Heart left ventricle (tissue), 16 donors: ENCODE results near the gene SCYGR4. TPM values are rescaled to one million over a fixed set of nuclear protein-coding genes. Genes with fewer than 3 reads are reported as not detected.

ENCODE experiments used
- ATAC-seq, 4 donors: fragments of 200-7000 bp; cut with Tn5 transposase; one replicate each; pipeline ENCODE4 v1.9.1; 2020 to 2022; ENCODE audit warnings: moderate library complexity in 4 of 4, mild to moderate bottlenecking in 3 of 4, moderate number of reproducible peaks in 1 of 4
- DNase-seq, 5 donors: peaks; one replicate each; pipeline ENCODE4 v3.0.0-alpha.2; 2020
- H3K27ac ChIP-seq, 12 donors: fragments of 200-600 bp; sonication (generic) in 4 of 12; one replicate each; pipeline versions ENCODE4 v1.5.0 to v1.8.0; 2016 to 2022; ENCODE audit warnings: mild to moderate bottlenecking in 2 of 12
- H3K27me3 ChIP-seq, 9 donors: fragments of 200-600 bp; sonication (generic) in 2 of 9; one replicate each; pipeline versions ENCODE4 v1.5.1 to v1.8.0; 2016 to 2022; ENCODE audit warnings: mild to moderate bottlenecking in 3 of 9
- H3K36me3 ChIP-seq, 9 donors: fragments of 200-600 bp; sonication (generic) in 2 of 9; one replicate each; pipeline versions ENCODE4 v1.5.0 to v1.8.0; 2018 to 2022; ENCODE audit warnings: mild to moderate bottlenecking in 2 of 9
- H3K4me1 ChIP-seq, 12 donors: fragments of 200-600 bp; sonication (generic) in 4 of 12; one replicate each; pipeline versions ENCODE4 v1.5.0 to v1.8.0; 2016 to 2022; ENCODE audit warnings: mild to moderate bottlenecking in 3 of 12
- H3K4me3 ChIP-seq, 12 donors: fragments of 200-600 bp; sonication (generic) in 4 of 12; one replicate each; pipeline versions ENCODE4 v1.5.0 to v1.8.0; 2017 to 2022; ENCODE audit warnings: mild to moderate bottlenecking in 9 of 12, moderate library complexity in 4 of 12
- H3K9me3 ChIP-seq, 12 donors: fragments of 200-600 bp; sonication (generic) in 4 of 12; one replicate each; pipeline versions ENCODE4 v1.5.0 to v1.8.0; 2016 to 2022; ENCODE audit warnings: mild to moderate bottlenecking in 1 of 12
- POLR2A ChIP-seq, 2 donors: fragments of 450-650 bp; IDR thresholded peaks; one replicate each; pipeline ENCODE4 v1.6.1; 2017; ENCODE audit warnings: antibody characterized with exemption in 2 of 2, mild to moderate bottlenecking in 2 of 2, moderate library complexity in 2 of 2
- WGBS, 4 donors: extraction: QIAGEN DNeasy Blood & Tissue Kit in 2 of 4; methylation state at CpG; one replicate each; pipeline versions ENCODE4 v1.1.5 to v1.1.7; 2013 to 2018; 5-methylcytosine and 5-hydroxymethylcytosine counted together
- intact Hi-C, 10 donors: fragments of 100-400 bp; cut with DNase I; formaldehyde crosslinking; loops; one replicate each; pipeline versions ENCODE4 v1.11.1 to v1.14.2; 2022
- polyA plus RNA-seq, 2 donors: library from polyadenylated mRNA; stranded (reverse); fragments of 200-250 nt; gene quantifications; one replicate each; pipeline ENCODE4 v1.2.3, GENCODE V29; 2013
- total RNA-seq, 9 donors: library from RNA; depleted of rRNA in 2 of 9; stranded (reverse); fragments of >200 nt in 2 of 9; fragmentation: NEBNext Ultra II Directional in 3 of 9; extraction: Animal tissue kit (Norgen Biotek cat#: 25700) in 3 of 9; gene quantifications; one replicate each; pipeline versions ENCODE4 v1.1.0 to v1.2.4, GENCODE V29; 2016 to 2023
- TF ChIP-seq, protein P1 (sequence below), 12 donors: fragments of 200-600 bp; sonication (generic) in 4 of 12; IDR thresholded peaks; one replicate each; pipeline versions ENCODE4 v1.5.0 to v1.8.0; 2018 to 2022; ENCODE audit warnings: antibody characterized with exemption in 12 of 12, mild to moderate bottlenecking in 5 of 12
- donor health status: ischemic (EF 13 %, LVEDD 7.1; RV severe dilation, severe dysfunction).
- donor health status: healthy with polysubstance abuse.
- donor health status: DM: no; HTN: yes; CAD: no.
- donor health status: DM: no; HTN: no; CAD: no.
- donor health status: ischemic (EF 25% LVEDD 6.9; RV normal size, moderate dysfunction).
- donor health status: ischemic (EF 25% LVEDD 5.7; RV mildly dilated, moderate dysfunction).
- donor health status: healthy.
- donor health status: DM: yes; HTN: yes; CAD: no.
- donor health status: ischemic (EF 35%, LVEDD 5.7; RV mildly dilated, moderate dysfunction).
- donor health status: nonischemic (EF 11% LVEDD 7.7; RV severe dilation, severe dysfunction).
- donor health status: DM: yes; HTN: yes; CAD: no.
- donor health status: PGD.
- donor health status: ischemic (EF 29% LVEDD 5.4; RV normal size, mild dysfunction).
- donor health status: nonischemic (EF 23%, LVEDD 6.1; RV moderate dilation, normal function).

Gene SCYGR4
- total and polyA plus RNA-seq, 11 donors: not detected

DNA sequence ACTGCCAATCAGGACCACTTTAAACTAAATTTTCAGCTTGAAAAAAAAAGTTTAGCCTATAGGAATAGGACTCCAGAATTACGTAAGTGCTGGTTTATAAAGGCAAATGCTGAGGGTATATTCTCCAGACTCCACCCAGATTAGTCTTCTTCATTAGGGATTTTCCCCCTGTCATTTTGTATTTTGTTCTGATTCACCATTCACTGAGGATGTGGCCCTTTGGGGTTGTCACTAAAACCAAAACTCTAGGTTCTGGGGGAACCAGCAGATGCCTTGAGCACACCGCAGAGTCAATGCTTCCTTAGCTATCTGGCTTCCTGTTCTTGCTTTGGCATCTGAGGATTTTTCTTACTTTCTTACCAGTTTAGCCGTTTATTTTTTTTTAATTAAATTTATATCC is 10.5 kb downstream of the SCYGR4 start:
- WGBS, 4 donors: 74 to 88% (median 86%) methylated on average over 3 of the region's 3 CpGs
- ATAC-seq: no peak
- no peak overlapping the region for H3K27ac ChIP-seq

DNA sequence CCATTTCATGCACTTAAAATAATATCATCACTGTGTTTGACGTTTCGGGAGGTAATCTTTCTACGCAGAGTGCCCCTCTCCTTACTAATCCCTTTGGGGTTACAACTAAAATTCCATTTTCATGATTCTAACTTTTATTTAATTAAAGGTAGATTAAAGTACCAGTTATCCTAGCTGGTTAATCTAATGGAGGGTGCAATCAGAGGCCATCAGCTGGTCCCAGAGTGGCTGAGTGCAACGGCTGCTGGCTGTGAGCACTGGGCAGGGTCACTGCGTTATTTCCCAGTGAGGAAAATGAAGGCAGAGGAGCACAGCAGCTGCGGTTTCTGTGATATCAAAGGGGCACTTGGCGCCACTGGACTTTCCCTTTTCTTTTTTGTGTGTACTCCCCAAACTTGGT is 12.1 kb downstream of the SCYGR4 start:
- no peak for ATAC-seq
- 64 to 72% (median 70%) methylated on average over 7 of the region's 7 CpGs for WGBS, 4 donors
- Histone ChIP-seq H3K27ac (no peak overlapping the region), H3K4me1 (no peaks in the 10 kb centered on the region), H3K9me3 (no peaks in the 10 kb centered on the region), H3K27me3 (peaks cover 0 to 19% (median 0%) of the 10 kb centered on the region in 9 donors), H3K4me3 (no peak overlapping the region), H3K36me3 (no peaks in the 10 kb centered on the region)
- DNase-seq: no peak
- intact Hi-C loops: no loop called here
- TF ChIP-seq, protein P1, sequence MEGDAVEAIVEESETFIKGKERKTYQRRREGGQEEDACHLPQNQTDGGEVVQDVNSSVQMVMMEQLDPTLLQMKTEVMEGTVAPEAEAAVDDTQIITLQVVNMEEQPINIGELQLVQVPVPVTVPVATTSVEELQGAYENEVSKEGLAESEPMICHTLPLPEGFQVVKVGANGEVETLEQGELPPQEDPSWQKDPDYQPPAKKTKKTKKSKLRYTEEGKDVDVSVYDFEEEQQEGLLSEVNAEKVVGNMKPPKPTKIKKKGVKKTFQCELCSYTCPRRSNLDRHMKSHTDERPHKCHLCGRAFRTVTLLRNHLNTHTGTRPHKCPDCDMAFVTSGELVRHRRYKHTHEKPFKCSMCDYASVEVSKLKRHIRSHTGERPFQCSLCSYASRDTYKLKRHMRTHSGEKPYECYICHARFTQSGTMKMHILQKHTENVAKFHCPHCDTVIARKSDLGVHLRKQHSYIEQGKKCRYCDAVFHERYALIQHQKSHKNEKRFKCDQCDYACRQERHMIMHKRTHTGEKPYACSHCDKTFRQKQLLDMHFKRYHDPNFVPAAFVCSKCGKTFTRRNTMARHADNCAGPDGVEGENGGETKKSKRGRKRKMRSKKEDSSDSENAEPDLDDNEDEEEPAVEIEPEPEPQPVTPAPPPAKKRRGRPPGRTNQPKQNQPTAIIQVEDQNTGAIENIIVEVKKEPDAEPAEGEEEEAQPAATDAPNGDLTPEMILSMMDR (IDR thresholded peaks at IDR 0.05): no peak
- TF ChIP-seq POLR2A (IDR thresholded peaks at IDR 0.05): no peak

More for the DNA sequence above, 10.5 kb downstream of the SCYGR4 start:
- intact Hi-C loops: no loop called here
- TF ChIP-seq, protein P1 (IDR thresholded peaks at IDR 0.05): no peak
- no peak for TF ChIP-seq POLR2A (IDR thresholded peaks at IDR 0.05)
- no peak for DNase-seq
- H3K36me3 ChIP-seq: no peaks in the 10 kb centered on the region
- H3K9me3 ChIP-seq: peaks cover 0 to 5% (median 0%) of the 10 kb centered on the region in 12 donors
- no peak overlapping the region for H3K4me3 ChIP-seq
- H3K4me1 ChIP-seq: no peaks in the 10 kb centered on the region
- H3K27me3 ChIP-seq: peaks cover 0 to 18% (median 0%) of the 10 kb centered on the region in 9 donors

DNA sequence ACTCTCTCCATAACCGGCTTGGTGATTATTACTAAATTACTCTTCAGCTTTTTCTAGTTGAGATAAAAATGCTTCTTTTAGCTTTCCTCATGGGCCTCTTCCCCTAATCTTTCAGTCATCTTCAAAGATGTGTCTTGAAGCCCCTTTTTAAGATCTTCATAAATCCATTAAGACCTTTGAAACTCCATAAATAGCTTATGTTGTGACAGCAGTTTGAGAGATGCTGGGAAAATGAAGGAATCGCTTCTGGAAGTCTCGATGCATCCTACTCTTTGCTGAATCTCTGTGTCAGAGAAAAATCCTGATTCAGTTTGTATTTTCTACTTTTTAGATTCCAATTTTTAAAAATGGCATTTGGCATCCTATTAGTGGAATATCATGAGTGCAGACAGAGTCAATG is 13.0 kb downstream of the SCYGR4 start:
- Histone ChIP-seq H3K4me3 (no peak overlapping the region), H3K9me3 (no peaks in the 10 kb centered on the region), H3K4me1 (no peaks in the 10 kb centered on the region), H3K27me3 (peaks cover 0 to 19% (median 0%) of the 10 kb centered on the region in 9 donors), H3K36me3 (no peaks in the 10 kb centered on the region), H3K27ac (no peak overlapping the region)
- intact Hi-C loops: no loop called here
- 78 to 83% (median 81%) methylated on average over 3 of the region's 3 CpGs for WGBS, 4 donors
- no peak for ATAC-seq
- no peak for DNase-seq
- TF ChIP-seq, protein P1 (IDR thresholded peaks at IDR 0.05): no peak
- no peak for TF ChIP-seq POLR2A (IDR thresholded peaks at IDR 0.05)

DNA sequence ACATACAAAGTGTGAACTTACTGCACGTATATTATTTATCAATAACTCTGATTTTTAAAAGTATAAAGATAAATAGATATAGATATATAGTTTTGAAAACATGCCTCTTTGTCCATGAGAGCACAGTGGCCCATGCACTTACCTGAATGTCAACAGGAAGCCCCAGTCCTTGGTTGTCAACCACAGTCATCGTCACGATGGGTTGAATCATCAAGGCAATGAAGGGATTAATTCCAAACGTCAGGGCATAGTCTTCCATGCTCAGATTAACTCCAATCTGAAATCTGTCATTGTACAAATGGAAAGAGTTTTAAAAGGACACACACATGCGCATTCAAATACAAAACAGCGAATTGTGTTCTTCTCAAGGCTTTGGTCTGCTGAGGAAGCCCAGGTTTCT is 15.5 kb downstream of the SCYGR4 start:
- Histone ChIP-seq H3K36me3 (no peaks in the 10 kb centered on the region), H3K9me3 (no peaks in the 10 kb centered on the region), H3K27ac (no peak overlapping the region), H3K27me3 (peaks cover 0 to 19% (median 0%) of the 10 kb centered on the region in 9 donors), H3K4me1 (no peaks in the 10 kb centered on the region), H3K4me3 (no peak overlapping the region)
- ATAC-seq (no peak), DNase-seq (no peak)
- WGBS, 4 donors: 80 to 83% (median 83%) methylated on average over 6 of the region's 6 CpGs
- intact Hi-C loops: no loop called here
- TF ChIP-seq, protein P1 (IDR thresholded peaks at IDR 0.05): no peak
- no peak for TF ChIP-seq POLR2A (IDR thresholded peaks at IDR 0.05)
